ENCODE measurements around the gene RGP1. TPM values are rescaled to one million over a fixed set of nuclear protein-coding genes. Genes with fewer than 3 reads are reported as not detected.

Gene RGP1
- total RNA-seq, 1 experiment from 2014 or later = 25.1 TPM

DNA sequence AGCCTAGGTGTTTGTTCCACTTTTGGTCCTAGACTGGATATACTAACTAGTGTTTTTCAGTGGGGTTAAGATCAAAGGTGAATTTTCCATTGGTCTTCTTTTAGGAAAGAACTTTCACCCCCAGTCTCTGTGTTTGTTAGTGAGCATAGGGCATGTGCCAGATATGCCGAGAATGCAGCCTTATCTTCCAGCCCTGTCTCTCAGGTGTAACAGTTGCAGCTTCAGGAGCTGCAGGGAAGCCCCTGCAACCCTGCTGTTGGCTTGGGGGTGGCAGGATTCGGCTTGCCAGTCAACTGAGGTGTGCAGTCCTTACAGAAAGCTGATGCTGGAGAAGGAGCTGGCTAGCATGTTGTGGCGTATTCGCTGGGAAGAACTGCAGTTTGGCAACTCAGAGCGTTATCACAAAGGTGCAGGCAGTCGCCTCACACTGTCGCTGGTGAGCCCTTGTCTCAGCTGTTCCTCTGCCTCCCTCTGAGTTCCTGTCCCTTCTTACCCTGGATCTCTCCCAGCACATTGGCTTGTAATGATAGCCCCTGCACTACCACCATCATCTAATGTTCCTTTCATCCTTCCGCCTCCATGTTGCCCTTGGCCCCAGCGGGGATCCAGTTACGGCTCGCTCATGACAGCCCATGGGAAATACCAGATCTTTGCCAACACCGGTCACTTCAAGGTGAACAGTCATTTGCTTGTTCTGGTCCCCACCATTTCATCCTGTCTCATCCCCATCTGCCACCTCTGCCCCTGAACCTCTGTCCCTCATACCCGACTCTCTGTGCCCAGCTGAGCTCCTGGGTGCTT is 52.4 kb downstream of the RGP1 start:
- BruUV-seq (replicated peaks) = no TSS peak
- H3K9me2 ChIP-seq (ENCODE audit: insufficient read depth) = no peaks in the 10 kb centered on the region
- no peaks in the 10 kb centered on the region for H3K9me3 ChIP-seq (ENCODE audit: insufficient read depth, low read depth)
- CTCF ChIA-PET = no interaction called here
- POLR2A ChIA-PET (ENCODE audit: unreplicated experiment) = no interaction called here
- H3K36me3 ChIP-seq (ENCODE audit: low read depth) = no peaks in the 10 kb centered on the region
- no peaks in the 10 kb centered on the region for H3F3A ChIP-seq (ENCODE audit: insufficient read depth, low read depth)
- H3K79me2 ChIP-seq (ENCODE audit: low read depth) = no peaks in the 10 kb centered on the region
- DNase-seq = no peak
- no peak overlapping the region for H3K4me2 ChIP-seq
- no peaks in the 10 kb centered on the region for H3K4me1 ChIP-seq (replicated peaks; ENCODE audit: insufficient read depth)
- no peak overlapping the region for H3K27ac ChIP-seq
- H3K27me3 ChIP-seq (ENCODE audit: insufficient read depth, low read depth) = no peaks in the 10 kb centered on the region
- no peak overlapping the region for H3K4me3 ChIP-seq
- intact Hi-C loops (cut with micrococcal nuclease; ENCODE audit: unreplicated experiment) = no loop called here
- no peaks in the 10 kb centered on the region for H4K20me1 ChIP-seq (ENCODE audit: insufficient read depth)
- no peak overlapping the region for H2AFZ ChIP-seq
- no peak for TF ChIP-seq EZH2 (IDR thresholded peaks at IDR 0.05; ENCODE audit: low read depth)
- TF ChIP-seq, protein P1, sequence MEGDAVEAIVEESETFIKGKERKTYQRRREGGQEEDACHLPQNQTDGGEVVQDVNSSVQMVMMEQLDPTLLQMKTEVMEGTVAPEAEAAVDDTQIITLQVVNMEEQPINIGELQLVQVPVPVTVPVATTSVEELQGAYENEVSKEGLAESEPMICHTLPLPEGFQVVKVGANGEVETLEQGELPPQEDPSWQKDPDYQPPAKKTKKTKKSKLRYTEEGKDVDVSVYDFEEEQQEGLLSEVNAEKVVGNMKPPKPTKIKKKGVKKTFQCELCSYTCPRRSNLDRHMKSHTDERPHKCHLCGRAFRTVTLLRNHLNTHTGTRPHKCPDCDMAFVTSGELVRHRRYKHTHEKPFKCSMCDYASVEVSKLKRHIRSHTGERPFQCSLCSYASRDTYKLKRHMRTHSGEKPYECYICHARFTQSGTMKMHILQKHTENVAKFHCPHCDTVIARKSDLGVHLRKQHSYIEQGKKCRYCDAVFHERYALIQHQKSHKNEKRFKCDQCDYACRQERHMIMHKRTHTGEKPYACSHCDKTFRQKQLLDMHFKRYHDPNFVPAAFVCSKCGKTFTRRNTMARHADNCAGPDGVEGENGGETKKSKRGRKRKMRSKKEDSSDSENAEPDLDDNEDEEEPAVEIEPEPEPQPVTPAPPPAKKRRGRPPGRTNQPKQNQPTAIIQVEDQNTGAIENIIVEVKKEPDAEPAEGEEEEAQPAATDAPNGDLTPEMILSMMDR (conservative IDR thresholded peaks at IDR 0.05) = no peak

DNA sequence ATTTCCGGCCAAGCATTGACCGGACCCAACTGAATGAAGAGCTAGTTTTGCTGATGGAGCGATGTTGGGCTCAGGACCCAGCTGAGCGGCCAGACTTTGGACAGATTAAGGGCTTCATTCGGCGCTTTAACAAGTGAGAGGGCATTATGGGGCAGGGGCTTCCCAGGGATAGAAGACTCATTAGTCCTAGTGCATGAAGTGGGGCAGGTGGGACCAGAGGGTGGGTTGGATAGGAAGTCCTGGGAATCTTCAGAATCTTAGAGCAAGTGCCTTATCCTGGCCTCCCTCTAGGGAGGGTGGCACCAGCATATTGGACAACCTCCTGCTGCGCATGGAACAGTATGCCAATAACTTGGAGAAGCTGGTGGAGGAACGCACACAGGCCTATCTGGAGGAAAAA is 57.0 kb downstream of the RGP1 start:
- intact Hi-C loops (cut with micrococcal nuclease; ENCODE audit: unreplicated experiment) = no loop called here
- TF ChIP-seq EZH2 (IDR thresholded peaks at IDR 0.05; ENCODE audit: low read depth) = no peak
- TF ChIP-seq, protein P1 (conservative IDR thresholded peaks at IDR 0.05) = no peak
- no TSS peak for BruUV-seq (replicated peaks)
- no peaks in the 10 kb centered on the region for H3K27me3 ChIP-seq (ENCODE audit: insufficient read depth, low read depth)
- H3K4me2 ChIP-seq = no peak overlapping the region
- no peaks in the 10 kb centered on the region for H3K9me2 ChIP-seq (ENCODE audit: insufficient read depth)
- H3F3A ChIP-seq (ENCODE audit: insufficient read depth, low read depth) = no peaks in the 10 kb centered on the region
- H3K4me1 ChIP-seq (replicated peaks; ENCODE audit: insufficient read depth) = no peaks in the 10 kb centered on the region
- H3K36me3 ChIP-seq (ENCODE audit: low read depth) = no peaks in the 10 kb centered on the region
- DNase-seq = no peak
- H3K9me3 ChIP-seq (ENCODE audit: insufficient read depth, low read depth) = no peaks in the 10 kb centered on the region
- CTCF ChIA-PET = no interaction called here
- H2AFZ ChIP-seq = no peak overlapping the region
- no peaks in the 10 kb centered on the region for H3K79me2 ChIP-seq (ENCODE audit: low read depth)
- H3K4me3 ChIP-seq = no peak overlapping the region
- POLR2A ChIA-PET (ENCODE audit: unreplicated experiment) = no interaction called here
- H3K27ac ChIP-seq = no peak overlapping the region
- H4K20me1 ChIP-seq (ENCODE audit: insufficient read depth) = no peaks in the 10 kb centered on the region

Small RNA genes lying within 50 kb of the gene (microRNA-seq; reads per million reads assigned to microRNA genes)
- not detected for gene MIR6852 (ENCODE audit: borderline number of aligned reads, borderline replicate concordance)
- not detected for gene MIR6853 (ENCODE audit: borderline number of aligned reads, borderline replicate concordance)

Other genes starting within 250 kb of the RGP1 start
- gene TESK1, start 144.0 kb upstream of the RGP1 start, total RNA-seq (2021) = 25.5 and 30.6 TPM in 2 replicates
- gene CD72, start 130.9 kb upstream of the RGP1 start, total RNA-seq (2021) = 3.2 and 4.1 TPM in 2 replicates
- not detected in 2 replicates for gene SIT1, start 98.4 kb upstream of the RGP1 start, total RNA-seq (2021)
- gene RMRP, start 91.3 kb upstream of the RGP1 start, total RNA-seq (2021) = 13,432 and 13,506 TPM in 2 replicates
- 6.9 and 10.5 TPM in 2 replicates for gene CCDC107, start 91.0 kb upstream of the RGP1 start, total RNA-seq (2021)
- 13.5 and 15.6 TPM in 2 replicates for gene ARHGEF39, start 84.1 kb upstream of the RGP1 start, total RNA-seq (2021)
- 2.5 and 6.6 TPM in 2 replicates for gene CA9, start 75.4 kb upstream of the RGP1 start, total RNA-seq (2021)
- gene TPM2, start 59.4 kb upstream of the RGP1 start, total RNA-seq (2021) = 30.5 and 60.0 TPM in 2 replicates
- gene TLN1, start 17.1 kb upstream of the RGP1 start, total RNA-seq (2021) = 101 and 114 TPM in 2 replicates
- gene CREB3, start 16.6 kb upstream of the RGP1 start, total RNA-seq (2021) = 22.4 and 23.6 TPM in 2 replicates
- 25.0 and 29.6 TPM in 2 replicates for gene GBA2, start 59 bp upstream of the RGP1 start, total RNA-seq (2021)
- gene MSMP, start 5.0 kb downstream of the RGP1 start, total RNA-seq (2021) = not detected in 2 replicates
- gene NPR2, start 42.3 kb downstream of the RGP1 start, total RNA-seq (2021) = 11.3 and 12.2 TPM in 2 replicates
- gene SPAG8, start 63.0 kb downstream of the RGP1 start, total RNA-seq (2021) = 0.48 and 1.0 TPM in 2 replicates
- 53.1 and 73.9 TPM in 2 replicates for gene HINT2, start 65.8 kb downstream of the RGP1 start, total RNA-seq (2021)
- not detected in 2 replicates for gene FAM221B, start 79.4 kb downstream of the RGP1 start, total RNA-seq (2021)
- 6.3 and 6.4 TPM in 2 replicates for gene TMEM8B, start 79.9 kb downstream of the RGP1 start, total RNA-seq (2021)
- not detected in 2 replicates for gene OR13J1, start 121.1 kb downstream of the RGP1 start, total RNA-seq (2021)
- 2.0 and 3.6 TPM in 2 replicates for gene HRCT1, start 156.9 kb downstream of the RGP1 start, total RNA-seq (2021)
- 0.72 and 0.73 TPM in 2 replicates for gene SPAAR, start 160.2 kb downstream of the RGP1 start, total RNA-seq (2021)
- gene OR2S2, start 208.9 kb downstream of the RGP1 start, total RNA-seq (2021) = not detected in 2 replicates